DND-41 (cell line): ENCODE measurements around the gene CIZ1.

Experiments used
- CTCF ChIP-seq: IDR thresholded peaks from 2 replicates; pipeline ENCODE4 v1.5.1; 2012; ENCODE audit warnings: borderline replicate concordance, low read length, moderate library complexity, mild to moderate bottlenecking; ENCODE audit not compliant: poor library complexity, severe bottlenecking; ENCODE audit errors: extremely low read depth
- EZH2 ChIP-seq: IDR thresholded peaks from 3 replicates; pipeline ENCODE4 v1.6.1; 2012; ENCODE audit warnings: borderline replicate concordance, low read depth, mild to moderate bottlenecking, moderate library complexity, low read length, inconsistent platforms; ENCODE audit not compliant: severe bottlenecking

- no peak for TF ChIP-seq CTCF
- no peak for TF ChIP-seq EZH2
These were observed 26.8 kb upstream of the CIZ1 start for GRCh38 chr9:128218172-128218517.
